ENCODE data around the gene SUGP1. TPM values are rescaled to one million over a fixed set of nuclear protein-coding genes. Genes with fewer than 3 reads are reported as not detected.

The SUGP1 gene
- polyA plus RNA-seq, 1 experiment, result 25.2 TPM

DNA sequence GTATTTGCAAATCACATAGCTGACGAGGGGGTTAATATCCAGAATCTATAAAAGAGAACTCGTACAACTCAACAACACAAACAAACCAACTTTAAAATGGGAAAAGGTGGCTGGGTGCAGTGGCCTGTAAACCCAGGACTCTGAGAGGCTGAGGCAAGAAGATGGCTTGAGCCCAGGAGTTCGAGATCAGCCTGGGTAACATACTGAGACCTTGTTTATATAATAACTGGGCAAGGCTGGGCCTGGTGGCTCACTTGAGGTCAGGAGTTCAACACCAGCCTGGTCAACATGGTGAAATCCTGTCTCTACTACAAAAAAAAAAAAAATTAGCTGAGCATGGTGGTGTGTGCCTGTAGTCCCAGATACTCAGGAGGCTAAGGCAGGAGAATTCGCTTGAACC lies 25.4 kb downstream of the SUGP1 start:
- CTCF ChIA-PET, result no interaction called here
- DNase-seq (ENCODE audit: low read depth, low spot score), result no peak
- Histone ChIP-seq H3K27ac (ENCODE audit: low read depth, low read length) (no peak overlapping the region), H3K4me3 (ENCODE audit: low read depth, low read length) (no peak overlapping the region), H3K27me3 (ENCODE audit: control insufficient read depth, insufficient read depth, low read length) (no peaks in the 10 kb centered on the region), H3K9me3 (ENCODE audit: control insufficient read depth, insufficient read depth, low read length) (peaks cover 7% of the 10 kb centered on the region; the same call in 1 of the 2 replicates)
- TF ChIP-seq, protein P1, sequence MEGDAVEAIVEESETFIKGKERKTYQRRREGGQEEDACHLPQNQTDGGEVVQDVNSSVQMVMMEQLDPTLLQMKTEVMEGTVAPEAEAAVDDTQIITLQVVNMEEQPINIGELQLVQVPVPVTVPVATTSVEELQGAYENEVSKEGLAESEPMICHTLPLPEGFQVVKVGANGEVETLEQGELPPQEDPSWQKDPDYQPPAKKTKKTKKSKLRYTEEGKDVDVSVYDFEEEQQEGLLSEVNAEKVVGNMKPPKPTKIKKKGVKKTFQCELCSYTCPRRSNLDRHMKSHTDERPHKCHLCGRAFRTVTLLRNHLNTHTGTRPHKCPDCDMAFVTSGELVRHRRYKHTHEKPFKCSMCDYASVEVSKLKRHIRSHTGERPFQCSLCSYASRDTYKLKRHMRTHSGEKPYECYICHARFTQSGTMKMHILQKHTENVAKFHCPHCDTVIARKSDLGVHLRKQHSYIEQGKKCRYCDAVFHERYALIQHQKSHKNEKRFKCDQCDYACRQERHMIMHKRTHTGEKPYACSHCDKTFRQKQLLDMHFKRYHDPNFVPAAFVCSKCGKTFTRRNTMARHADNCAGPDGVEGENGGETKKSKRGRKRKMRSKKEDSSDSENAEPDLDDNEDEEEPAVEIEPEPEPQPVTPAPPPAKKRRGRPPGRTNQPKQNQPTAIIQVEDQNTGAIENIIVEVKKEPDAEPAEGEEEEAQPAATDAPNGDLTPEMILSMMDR (IDR thresholded peaks at IDR 0.05; ENCODE audit: low read depth, low read length), result no peak
- POLR2A ChIA-PET, result no interaction called here

DNA sequence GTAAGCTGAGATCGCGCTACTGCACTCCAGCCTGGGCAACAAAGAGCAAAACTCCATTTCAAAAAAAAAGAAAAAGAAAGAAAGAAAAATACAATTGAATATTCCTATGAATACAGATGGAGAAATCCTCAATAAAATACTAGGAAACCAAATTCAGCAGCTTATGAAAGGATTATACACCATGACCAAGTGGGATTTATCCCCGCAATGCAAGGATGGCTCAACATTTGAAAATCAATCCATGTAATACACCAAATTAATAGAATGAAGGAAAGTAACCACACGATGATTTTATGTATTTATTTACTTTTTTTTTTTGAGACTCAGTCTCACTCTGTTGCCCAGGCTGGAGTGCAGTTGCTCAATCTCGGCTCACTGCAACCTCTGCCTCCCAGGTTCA lies 27.7 kb downstream of the SUGP1 start:
- DNase-seq (ENCODE audit: low read depth, low spot score), result no peak
- Histone ChIP-seq H3K9me3 (ENCODE audit: control insufficient read depth, insufficient read depth, low read length) (peaks cover 7% of the 10 kb centered on the region; the same call in 1 of the 2 replicates), H3K27ac (ENCODE audit: low read depth, low read length) (no peak overlapping the region), H3K4me3 (ENCODE audit: low read depth, low read length) (no peak overlapping the region), H3K27me3 (ENCODE audit: control insufficient read depth, insufficient read depth, low read length) (no peaks in the 10 kb centered on the region)
- POLR2A ChIA-PET, result interaction anchor here (0.7 kb wide), 1 partner anchor 17 kb away, joined by 3 read pairs; no protein-coding TSS in a partner anchor
- TF ChIP-seq, protein P1 (IDR thresholded peaks at IDR 0.05; ENCODE audit: low read depth, low read length), result no peak
- CTCF ChIA-PET, result no interaction called here

DNA sequence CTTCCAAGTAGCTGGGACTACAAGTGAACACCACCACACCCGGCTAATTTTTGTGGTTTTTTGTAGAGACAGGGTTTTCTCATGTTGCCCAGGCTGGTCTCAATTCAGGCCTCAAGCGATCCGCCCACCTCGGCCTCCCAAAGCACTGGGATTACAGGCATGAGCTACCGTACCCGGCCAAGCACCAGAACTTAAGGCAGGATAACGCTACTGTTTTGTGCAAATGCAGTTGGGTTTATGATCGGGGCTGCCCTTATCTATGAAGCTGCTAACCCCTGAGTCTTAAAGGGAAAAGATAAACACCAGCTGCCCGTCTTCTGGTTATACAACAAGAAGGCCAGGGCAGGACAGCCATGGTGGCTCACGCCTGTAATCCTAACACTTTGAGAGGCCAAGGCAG lies 34.6 kb downstream of the SUGP1 start:
- POLR2A ChIA-PET, result no interaction called here
- Histone ChIP-seq H3K4me3 (ENCODE audit: low read depth, low read length) (no peak overlapping the region), H3K27ac (ENCODE audit: low read depth, low read length) (no peak overlapping the region), H3K9me3 (ENCODE audit: control insufficient read depth, insufficient read depth, low read length) (no peaks in the 10 kb centered on the region), H3K27me3 (ENCODE audit: control insufficient read depth, insufficient read depth, low read length) (no peaks in the 10 kb centered on the region)
- DNase-seq (ENCODE audit: low read depth, low spot score), result no peak
- CTCF ChIA-PET, result no interaction called here
- TF ChIP-seq, protein P1 (IDR thresholded peaks at IDR 0.05; ENCODE audit: low read depth, low read length), result no peak

DNA sequence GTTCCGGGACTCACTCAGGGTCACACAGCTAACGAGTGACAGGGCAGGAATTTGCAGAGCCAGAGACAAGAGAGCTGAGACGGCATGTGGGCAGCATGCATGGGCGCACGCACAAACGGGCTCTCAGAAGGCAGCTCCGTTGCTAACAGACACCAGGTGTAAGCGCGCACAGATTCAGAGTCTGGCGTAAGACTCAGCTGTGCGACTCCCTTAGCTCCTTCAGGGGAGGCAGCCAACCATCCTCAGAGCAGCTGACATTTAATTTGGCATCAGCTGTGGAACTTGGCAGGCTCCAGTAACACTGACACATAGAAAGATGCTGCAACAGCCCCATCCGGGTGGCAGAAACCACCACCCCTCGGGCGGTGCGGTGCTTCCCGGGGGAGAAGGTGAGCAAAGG lies 39.7 kb downstream of the SUGP1 start:
- H3K4me3 ChIP-seq (ENCODE audit: low read depth, low read length), result no peak overlapping the region
- no peak overlapping the region for H3K27ac ChIP-seq (ENCODE audit: low read depth, low read length)
- ChIA-PET POLR2A (no interaction called here), CTCF (no interaction called here)
- no peak for DNase-seq (ENCODE audit: low read depth, low spot score)
- TF ChIP-seq, protein P1 (IDR thresholded peaks at IDR 0.05; ENCODE audit: low read depth, low read length), result no peak
- no peaks in the 10 kb centered on the region for H3K27me3 ChIP-seq (ENCODE audit: control insufficient read depth, insufficient read depth, low read length)
- no peaks in the 10 kb centered on the region; the same call in 1 of the 2 replicates for H3K9me3 ChIP-seq (ENCODE audit: control insufficient read depth, insufficient read depth, low read length)

DNA sequence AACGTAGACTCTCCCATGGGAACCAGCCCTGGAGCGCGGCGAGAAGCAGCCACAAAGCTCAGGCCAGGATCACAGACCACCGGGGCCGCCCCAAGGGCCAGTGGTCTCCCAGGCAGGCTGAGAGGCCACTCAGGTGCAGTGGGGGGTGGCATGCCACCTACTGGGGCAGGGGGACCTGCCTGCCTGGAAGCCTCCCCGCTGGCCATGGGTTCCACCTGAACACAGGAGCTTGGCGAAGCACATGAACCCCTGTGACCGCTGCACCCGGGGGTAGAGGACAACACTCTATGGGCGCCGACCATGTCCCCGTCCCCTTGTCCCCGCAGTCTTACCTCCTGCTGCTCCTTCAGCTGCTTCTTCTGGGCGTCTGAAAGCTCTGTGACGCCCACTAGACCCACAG lies 40.5 kb downstream of the SUGP1 start:
- Histone ChIP-seq H3K4me3 (ENCODE audit: low read depth, low read length) (no peak overlapping the region), H3K27ac (ENCODE audit: low read depth, low read length) (no peak overlapping the region), H3K9me3 (ENCODE audit: control insufficient read depth, insufficient read depth, low read length) (no peaks in the 10 kb centered on the region; the same call in 1 of the 2 replicates), H3K27me3 (ENCODE audit: control insufficient read depth, insufficient read depth, low read length) (no peaks in the 10 kb centered on the region)
- ChIA-PET CTCF (no interaction called here), POLR2A (no interaction called here)
- DNase-seq (ENCODE audit: low read depth, low spot score), result no peak
- TF ChIP-seq, protein P1 (IDR thresholded peaks at IDR 0.05; ENCODE audit: low read depth, low read length), result no peak

Data from AG04450 (cell line).